AG04450 (cell line): ENCODE measurements around the gene OTUD3. TPM values are rescaled to one million over a fixed set of nuclear protein-coding genes. Genes with fewer than 3 reads are reported as not detected.

Experiments used
- CTCF ChIA-PET: fragments of 300-600, 350-600 bp; formaldehyde crosslinking; extraction: SDS; loops from one replicate; lab custom pipeline; 2022; ENCODE audit warnings: antibody characterized with exemption, inconsistent platforms; lab: Charles Lee
- POLR2A ChIA-PET: fragments of 350-600 bp; formaldehyde crosslinking; extraction: SDS; loops from one replicate; lab custom pipeline; 2021; ENCODE audit warnings: antibody characterized with exemption, inconsistent platforms; lab: Yijun Ruan, JAX
- DNase-seq: peaks from one replicate; pipeline ENCODE4 v3.0.0-alpha.2; 2011; ENCODE audit warnings: low read depth, low spot score
- H3K27ac ChIP-seq: one replicate; pipeline ENCODE4 v1.5.1; 2012; ENCODE audit warnings: low read depth, low read length, control low read depth
- H3K27me3 ChIP-seq: one replicate; pipeline ENCODE4 v1.6.0; 2012; ENCODE audit warnings: low read length; ENCODE audit not compliant: control insufficient read depth, insufficient read depth
- H3K4me3 ChIP-seq: 2 replicates; pipeline ENCODE4 v1.5.1; 2011; ENCODE audit warnings: mild to moderate bottlenecking, low read depth, low read length, control low read depth
- H3K9me3 ChIP-seq: 2 replicates; pipeline ENCODE4 v1.5.1; 2012; ENCODE audit warnings: low read length; ENCODE audit not compliant: control insufficient read depth, insufficient read depth
- polyA plus RNA-seq: library from polyadenylated mRNA; depleted of rRNA; stranded (reverse); fragments of >200 nt; gene quantifications from 2 replicates; pipeline ENCODE4 v1.2.3, GENCODE V29; 2011
- TF ChIP-seq, protein P1 (sequence below): IDR thresholded peaks from 2 replicates; pipeline ENCODE4 v1.5.1; 2011; ENCODE audit warnings: low read depth, low read length, control low read depth, inconsistent platforms

OTUD3 gene
- polyA plus RNA-seq, 1 experiment, result 4.8 TPM

DNA sequence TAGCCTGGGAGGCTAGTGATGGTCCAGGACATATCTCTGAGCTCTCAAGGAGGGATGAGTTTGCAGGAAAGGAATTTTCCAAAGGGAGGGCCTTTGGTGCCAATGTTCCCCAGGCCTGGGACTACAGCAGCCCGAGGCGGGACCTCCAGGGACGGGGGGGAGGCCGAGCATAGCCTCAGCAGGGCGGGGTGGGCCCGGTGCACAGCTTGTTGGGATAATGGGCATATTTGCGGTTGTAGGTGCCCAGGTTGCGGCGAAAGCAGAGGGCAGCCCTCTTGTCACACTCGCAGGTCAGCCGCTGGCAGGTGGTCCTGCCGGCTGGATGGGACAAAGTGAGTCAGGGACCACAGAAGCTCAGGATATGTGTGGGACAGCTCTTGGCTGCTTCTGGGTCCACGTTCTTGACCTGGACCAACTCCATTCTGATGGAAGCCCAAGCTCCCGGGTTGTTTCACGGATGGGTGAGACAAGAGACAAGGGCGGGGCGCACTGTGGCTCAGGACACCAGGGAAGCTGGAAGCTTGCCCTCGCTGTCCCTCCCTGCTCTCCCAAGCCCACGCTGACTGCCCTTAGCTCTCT is 38.0 kb downstream of the OTUD3 start:
- ChIA-PET POLR2A (interaction anchor here (0.7 kb wide), 1 partner anchor 258 kb away, joined by 5 read pairs; no protein-coding TSS in a partner anchor), CTCF (interaction anchor here (0.8 to 6.3 kb wide), 4 partner anchors 232 to 574 kb away, joined by 7 to 65 read pairs (median 8); no protein-coding TSS in a partner anchor)
- H3K4me3 ChIP-seq, result no peak overlapping the region

DNA sequence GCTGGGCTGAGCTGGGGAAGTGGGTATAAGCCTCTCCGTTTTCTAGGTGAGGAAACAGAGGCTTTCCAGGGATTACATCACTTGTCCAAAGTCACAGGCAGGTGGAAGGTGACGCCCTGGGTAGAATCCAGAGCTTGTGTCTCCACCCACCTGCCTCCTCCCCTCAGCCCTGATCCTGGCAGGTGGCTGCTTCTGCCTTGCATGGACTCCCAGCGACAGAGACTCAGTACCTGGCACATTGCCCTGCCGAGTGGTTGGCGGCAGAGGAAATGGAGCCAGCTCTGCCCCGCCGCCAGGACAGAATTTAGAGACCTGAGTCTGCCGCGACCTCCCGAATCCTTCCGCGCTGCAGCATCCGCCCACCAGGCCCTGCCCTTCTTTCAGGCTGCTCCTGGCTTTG is 39.1 kb downstream of the OTUD3 start:
- POLR2A ChIA-PET, result no interaction called here
- Histone ChIP-seq H3K4me3 (no peak overlapping the region), H3K27ac (no peak overlapping the region), H3K9me3 (no peaks in the 10 kb centered on the region), H3K27me3 (peaks cover 12% of the 10 kb centered on the region)
- TF ChIP-seq, protein P1, sequence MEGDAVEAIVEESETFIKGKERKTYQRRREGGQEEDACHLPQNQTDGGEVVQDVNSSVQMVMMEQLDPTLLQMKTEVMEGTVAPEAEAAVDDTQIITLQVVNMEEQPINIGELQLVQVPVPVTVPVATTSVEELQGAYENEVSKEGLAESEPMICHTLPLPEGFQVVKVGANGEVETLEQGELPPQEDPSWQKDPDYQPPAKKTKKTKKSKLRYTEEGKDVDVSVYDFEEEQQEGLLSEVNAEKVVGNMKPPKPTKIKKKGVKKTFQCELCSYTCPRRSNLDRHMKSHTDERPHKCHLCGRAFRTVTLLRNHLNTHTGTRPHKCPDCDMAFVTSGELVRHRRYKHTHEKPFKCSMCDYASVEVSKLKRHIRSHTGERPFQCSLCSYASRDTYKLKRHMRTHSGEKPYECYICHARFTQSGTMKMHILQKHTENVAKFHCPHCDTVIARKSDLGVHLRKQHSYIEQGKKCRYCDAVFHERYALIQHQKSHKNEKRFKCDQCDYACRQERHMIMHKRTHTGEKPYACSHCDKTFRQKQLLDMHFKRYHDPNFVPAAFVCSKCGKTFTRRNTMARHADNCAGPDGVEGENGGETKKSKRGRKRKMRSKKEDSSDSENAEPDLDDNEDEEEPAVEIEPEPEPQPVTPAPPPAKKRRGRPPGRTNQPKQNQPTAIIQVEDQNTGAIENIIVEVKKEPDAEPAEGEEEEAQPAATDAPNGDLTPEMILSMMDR, result no peak
- CTCF ChIA-PET, result interaction anchor here (0.6 to 1.1 kb wide), 3 partner anchors 231 to 291 kb away, joined by 3 to 4 read pairs (median 4); no protein-coding TSS in a partner anchor
- no peak for DNase-seq

More for the DNA sequence above, 38.0 kb downstream of the OTUD3 start:
- TF ChIP-seq, protein P1, result no peak
- no peak for DNase-seq
- no peaks in the 10 kb centered on the region for H3K9me3 ChIP-seq
- H3K27ac ChIP-seq, result no peak overlapping the region
- H3K27me3 ChIP-seq, result peaks cover 12% of the 10 kb centered on the region

DNA sequence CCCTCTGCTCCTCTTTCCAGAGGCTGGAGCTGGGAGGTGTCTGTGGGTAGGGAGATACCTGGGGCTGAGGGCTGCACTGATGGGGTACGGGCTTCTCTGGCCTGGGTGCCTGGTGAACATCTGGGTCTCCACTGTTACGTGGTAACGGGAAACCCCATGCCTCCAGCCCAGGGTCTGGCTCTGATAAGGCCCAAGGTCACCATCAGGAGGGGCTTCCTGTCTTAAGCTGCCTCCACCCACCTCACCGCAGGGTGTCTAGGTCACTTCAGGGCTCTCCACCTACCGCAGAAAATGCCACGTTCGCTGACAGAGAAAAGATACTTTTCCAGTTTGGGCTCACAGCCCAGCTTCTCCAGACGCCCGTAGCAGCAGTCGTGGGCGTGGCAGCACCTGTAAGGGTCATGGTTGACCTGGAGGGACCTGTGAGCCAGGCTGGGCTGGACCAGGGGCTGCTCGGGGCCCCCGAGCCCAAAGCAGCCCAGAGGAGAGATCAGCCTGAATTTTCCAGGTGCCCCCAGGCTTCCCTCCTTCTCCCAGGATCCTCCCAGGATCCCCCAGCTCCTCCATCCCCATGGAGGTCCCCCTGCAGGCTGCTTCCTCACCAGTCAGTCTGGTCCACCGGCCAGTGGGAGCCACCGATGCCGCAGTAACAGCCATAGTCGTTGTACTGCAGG is 40.0 kb downstream of the OTUD3 start:
- TF ChIP-seq, protein P1, result no peak
- no peak overlapping the region for H3K27ac ChIP-seq
- ChIA-PET CTCF (interaction anchor here (0.6 to 1.1 kb wide), 3 partner anchors 230 to 290 kb away, joined by 3 to 4 read pairs (median 4); no protein-coding TSS in a partner anchor), POLR2A (no interaction called here)
- no peak for DNase-seq
- H3K4me3 ChIP-seq, result no peak overlapping the region
- peaks cover 16% of the 10 kb centered on the region for H3K27me3 ChIP-seq
- no peaks in the 10 kb centered on the region for H3K9me3 ChIP-seq

DNA sequence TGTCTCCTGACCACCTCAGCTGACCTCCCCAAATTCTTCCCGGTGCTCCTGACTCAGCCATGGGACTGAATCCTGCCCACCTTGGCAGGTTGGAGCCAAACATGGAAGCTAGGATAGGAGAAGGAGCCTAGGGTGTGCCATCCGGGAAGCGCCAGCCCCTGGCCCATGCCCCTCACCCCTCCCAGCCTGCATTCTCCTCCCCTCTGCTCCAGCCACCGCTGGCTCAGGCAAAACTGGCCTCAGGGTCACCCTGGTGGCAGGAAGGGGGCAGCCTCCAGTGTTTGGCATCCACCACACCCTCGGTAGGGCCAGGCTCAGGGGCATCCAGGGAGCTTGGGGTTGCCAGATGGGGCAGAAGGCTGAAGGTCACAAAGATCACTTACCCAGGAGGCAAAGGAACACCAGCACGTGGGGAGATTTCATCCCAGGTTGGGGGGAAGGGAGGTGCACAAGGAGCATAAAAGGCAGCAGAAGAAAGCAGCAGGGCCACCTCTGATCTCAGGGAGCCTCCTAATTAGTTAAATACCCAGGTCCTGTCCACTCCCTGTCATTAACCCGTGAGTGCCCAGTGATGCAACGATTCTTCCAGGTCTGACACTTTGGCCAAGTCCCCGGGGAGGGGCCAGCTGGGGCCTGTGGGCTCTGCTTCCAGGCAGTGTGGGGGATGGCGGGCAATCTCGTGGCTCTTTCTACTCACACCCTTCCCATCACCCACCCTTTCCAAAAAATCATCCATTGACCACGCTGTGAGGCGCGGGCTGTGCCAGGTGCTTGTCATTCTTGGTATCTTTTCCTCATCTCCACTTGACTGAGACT is 41.1 kb downstream of the OTUD3 start, which contains the start of gene PLA2G2E:
TSS of gene PLA2G2E (minus strand) at position 481 of the 816 bp plus-strand sequence. CDS start at position 423, 58 bp downstream.
- TF ChIP-seq, protein P1, result no peak
- Histone ChIP-seq H3K9me3 (no peaks in the 10 kb centered on the region), H3K27ac (no peak within 1 kb of the TSS), H3K27me3 (peaks cover 16% of the 10 kb centered on the region), H3K4me3 (no peak within 1 kb of the TSS)
- POLR2A ChIA-PET, result no interaction called here
- no peak for DNase-seq
- CTCF ChIA-PET, result no interaction called here
